Measurements from ENCODE around the gene DCAF17. TPM values are rescaled to one million over a fixed set of nuclear protein-coding genes. Genes with fewer than 3 reads are reported as not detected.

Gene DCAF17
- polyA plus RNA-seq, 1 donor from 2014 or later = 20.3 TPM

GRCh38 chr2:171459498-171459897 lies 25.5 kb downstream of the DCAF17 start:
- Histone ChIP-seq H3K27me3 (ENCODE audit: insufficient read depth, low read depth, low read length) (no peaks in the 10 kb centered on the region), H3K9me3 (ENCODE audit: low read length) (no peaks in the 10 kb centered on the region)
- TF ChIP-seq RAD21 (conservative IDR thresholded peaks at IDR 0.05) = no peak
- TF ChIP-seq SMC3 (conservative IDR thresholded peaks at IDR 0.05; ENCODE audit: poor library complexity) = no peak
- TF ChIP-seq EZH2 (IDR thresholded peaks at IDR 0.05; ENCODE audit: borderline replicate concordance, insufficient read depth, low read length, poor library complexity, severe bottlenecking) = no peak
- TF ChIP-seq EP300 (conservative IDR thresholded peaks at IDR 0.05; ENCODE audit: poor library complexity, severe bottlenecking) = no peak
- TF ChIP-seq CTCF (IDR thresholded peaks at IDR 0.05; ENCODE audit: poor library complexity, severe bottlenecking) = no peak
- TF ChIP-seq POLR2AphosphoS5 (IDR thresholded peaks at IDR 0.05) = no peak
- TF ChIP-seq TAF1 (IDR thresholded peaks at IDR 0.05; ENCODE audit: low read depth) = no peak
- TF ChIP-seq REST (IDR thresholded peaks at IDR 0.05; ENCODE audit: borderline replicate concordance) = no peak
- TF ChIP-seq MXI1 (conservative IDR thresholded peaks at IDR 0.05; ENCODE audit: poor library complexity, severe bottlenecking) = no peak

GRCh38 chr2:171460537-171460936 lies 26.5 kb downstream of the DCAF17 start:
- H3K27ac ChIP-seq (ENCODE audit: low read length) = no peak overlapping the region

More at GRCh38 chr2:171459498-171459897, 25.5 kb downstream of the DCAF17 start:
- H3K4me2 ChIP-seq (ENCODE audit: low read length) = no peak overlapping the region
- no peak overlapping the region for H3K27ac ChIP-seq (ENCODE audit: low read length)
- H3K36me3 ChIP-seq (ENCODE audit: insufficient read depth, low read length) = no peaks in the 10 kb centered on the region
- H3K79me2 ChIP-seq (replicated peaks; ENCODE audit: insufficient read depth, low read length) = no peaks in the 10 kb centered on the region
- H3F3A ChIP-seq (ENCODE audit: insufficient read depth, low read length, poor library complexity, severe bottlenecking) = no peaks in the 10 kb centered on the region
- H2AFZ ChIP-seq (ENCODE audit: low read depth, low read length) = no peak overlapping the region
- H4K20me1 ChIP-seq (ENCODE audit: insufficient read depth) = no peaks in the 10 kb centered on the region
- H3K9ac ChIP-seq (ENCODE audit: low read length) = no peak overlapping the region
- no peaks in the 10 kb centered on the region for H3K9me2 ChIP-seq (ENCODE audit: insufficient read depth, low read length)
- H3K4me3 ChIP-seq (ENCODE audit: low read length) = no peak overlapping the region

More at GRCh38 chr2:171460537-171460936, 26.5 kb downstream of the DCAF17 start:
- H3K27me3 ChIP-seq (ENCODE audit: insufficient read depth, low read depth, low read length) = no peaks in the 10 kb centered on the region
- TF ChIP-seq EP300 (conservative IDR thresholded peaks at IDR 0.05; ENCODE audit: poor library complexity, severe bottlenecking) = no peak
- TF ChIP-seq TAF1 (IDR thresholded peaks at IDR 0.05; ENCODE audit: low read depth) = no peak
- TF ChIP-seq REST (IDR thresholded peaks at IDR 0.05; ENCODE audit: borderline replicate concordance) = no peak
- H3K79me2 ChIP-seq (replicated peaks; ENCODE audit: insufficient read depth, low read length) = no peaks in the 10 kb centered on the region
- H3K9ac ChIP-seq (ENCODE audit: low read length) = no peak overlapping the region
- no peaks in the 10 kb centered on the region for H3K9me3 ChIP-seq (ENCODE audit: low read length)
- H3K36me3 ChIP-seq (ENCODE audit: insufficient read depth, low read length) = no peaks in the 10 kb centered on the region
- no peak overlapping the region for H3K4me3 ChIP-seq (ENCODE audit: low read length)
- H3K4me2 ChIP-seq (ENCODE audit: low read length) = no peak overlapping the region
- no peaks in the 10 kb centered on the region for H3F3A ChIP-seq (ENCODE audit: insufficient read depth, low read length, poor library complexity, severe bottlenecking)
- no peak overlapping the region for H2AFZ ChIP-seq (ENCODE audit: low read depth, low read length)
- no peaks in the 10 kb centered on the region for H3K9me2 ChIP-seq (ENCODE audit: insufficient read depth, low read length)
- no peaks in the 10 kb centered on the region for H4K20me1 ChIP-seq (ENCODE audit: insufficient read depth)
